ENCODE results near the gene TAF11L8.
"Not testable (repeated sequence)": the region's sequence is repeated elsewhere in the genome, so short reads cannot be mapped to it uniquely, and the experiment has no call there.

- not testable (repeated sequence) for TF ChIP-seq CTCF (conservative IDR thresholded peaks at IDR 0.05 in 1 of 2, IDR thresholded peaks at IDR 0.05 in 1 of 2; ENCODE audit: extremely low read depth in 1 of 2, insufficient read depth in 1 of 2, low read depth in 1 of 2, low read length in 2 of 2); EZH2 (IDR thresholded peaks at IDR 0.05; ENCODE audit: borderline replicate concordance, low read length)
Observed at GRCh38 chr5:17590860-17591259, at the start of gene TAF11L8.

Measured in mammary epithelial cell (primary cell).